ENCODE measurements around the gene RABAC1.
"Not testable (repeated sequence)": the region's sequence is repeated elsewhere in the genome, so short reads cannot be mapped to it uniquely, and the experiment has no call there.

The RABAC1 gene

DNA sequence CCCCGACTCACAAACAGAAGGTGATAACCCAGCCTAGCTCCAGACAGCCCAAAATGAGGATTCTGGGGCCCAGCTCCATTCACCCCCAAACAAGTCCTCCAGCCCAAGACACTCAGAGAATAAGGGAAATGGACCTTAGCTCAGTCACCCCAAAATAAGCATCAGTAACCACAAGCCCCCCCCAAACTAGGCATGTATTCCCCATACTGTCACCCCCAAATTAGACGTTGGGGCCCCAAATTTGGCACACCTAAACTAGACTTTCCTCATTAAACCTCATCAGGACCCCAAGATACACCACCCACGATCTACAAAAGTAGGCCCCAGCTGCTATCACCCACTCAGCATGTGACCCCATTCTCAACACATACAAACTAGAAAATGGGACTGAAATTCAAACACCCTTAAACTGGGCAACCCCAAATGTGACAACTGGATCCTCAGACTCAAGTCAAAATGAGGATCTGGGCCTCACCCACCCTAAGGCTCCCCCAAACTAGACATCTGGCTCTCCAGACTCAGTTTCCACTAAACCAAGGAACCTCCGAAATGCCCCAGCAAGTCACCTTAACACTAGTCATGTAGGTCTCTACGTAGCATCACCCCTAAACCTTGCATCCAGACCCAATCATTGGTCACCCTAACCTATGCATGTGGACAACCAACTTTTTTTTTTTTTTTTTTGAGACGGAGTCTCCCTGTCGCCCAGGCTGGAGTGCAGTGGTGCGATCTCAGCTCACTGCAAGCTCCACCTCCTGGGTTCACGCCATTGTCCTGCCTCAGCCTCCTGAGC lies 17.5 kb downstream of the RABAC1 start:
- no peak for DNase-seq

DNA sequence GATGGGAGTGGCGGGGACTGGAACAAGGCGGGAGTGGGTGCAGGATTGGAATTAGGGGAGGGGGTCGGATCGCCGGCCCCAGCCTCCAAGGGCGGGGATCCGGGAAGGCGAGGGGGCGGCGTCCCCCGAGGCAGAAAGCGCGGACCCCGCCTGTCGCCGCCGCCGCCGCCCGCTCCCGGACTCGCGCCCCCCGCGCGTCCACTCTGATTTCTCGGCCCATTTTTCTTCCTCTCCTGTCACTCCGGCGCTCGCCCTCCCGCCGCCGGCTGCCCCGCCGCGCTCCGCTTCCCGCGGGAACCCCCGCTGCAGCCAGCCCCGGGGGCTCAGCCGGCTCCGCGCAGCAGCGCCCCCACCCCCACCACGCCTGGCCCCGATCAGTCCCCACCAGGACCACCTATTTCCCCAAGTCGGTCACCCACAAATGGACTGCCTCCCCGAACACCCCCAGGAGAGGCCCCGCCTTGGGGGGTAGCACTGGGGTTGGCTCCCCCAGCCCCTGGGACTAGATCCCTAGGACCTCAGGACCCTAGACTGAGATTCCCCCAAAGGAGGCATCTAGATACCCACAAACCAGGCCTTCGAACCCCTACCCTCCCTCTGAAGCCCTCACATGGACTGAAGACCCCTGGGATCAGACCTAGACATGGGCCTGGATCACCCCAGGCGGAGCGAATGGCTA lies 18.3 kb downstream of the RABAC1 start:
- DNase-seq, result no peak

GRCh38 chr19:41939861-41940730 lies 19.0 kb downstream of the RABAC1 start:
- DNase-seq, result peak; percentile 57

DNA sequence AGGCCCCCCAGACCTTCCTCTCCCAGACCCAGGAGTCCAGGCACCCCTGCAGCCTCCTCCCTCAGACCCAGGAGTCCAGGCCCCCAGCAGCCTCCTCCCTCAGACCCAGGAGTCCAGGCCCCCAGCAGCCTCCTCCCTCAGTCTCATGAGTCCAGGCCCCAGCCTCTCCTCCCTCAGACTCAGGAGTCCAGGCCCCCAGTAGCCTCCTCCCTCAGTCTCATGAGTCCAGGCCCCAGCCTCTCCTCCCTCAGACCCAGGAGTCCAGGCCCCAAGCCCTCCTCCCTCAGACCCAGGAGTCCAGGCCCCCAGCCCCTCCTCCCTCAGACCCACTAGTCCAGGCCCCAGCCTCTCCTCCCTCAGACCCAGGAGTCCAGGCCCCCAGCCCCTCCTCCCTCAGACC lies 19.9 kb downstream of the RABAC1 start:
- not testable (repeated sequence) for DNase-seq

DNA sequence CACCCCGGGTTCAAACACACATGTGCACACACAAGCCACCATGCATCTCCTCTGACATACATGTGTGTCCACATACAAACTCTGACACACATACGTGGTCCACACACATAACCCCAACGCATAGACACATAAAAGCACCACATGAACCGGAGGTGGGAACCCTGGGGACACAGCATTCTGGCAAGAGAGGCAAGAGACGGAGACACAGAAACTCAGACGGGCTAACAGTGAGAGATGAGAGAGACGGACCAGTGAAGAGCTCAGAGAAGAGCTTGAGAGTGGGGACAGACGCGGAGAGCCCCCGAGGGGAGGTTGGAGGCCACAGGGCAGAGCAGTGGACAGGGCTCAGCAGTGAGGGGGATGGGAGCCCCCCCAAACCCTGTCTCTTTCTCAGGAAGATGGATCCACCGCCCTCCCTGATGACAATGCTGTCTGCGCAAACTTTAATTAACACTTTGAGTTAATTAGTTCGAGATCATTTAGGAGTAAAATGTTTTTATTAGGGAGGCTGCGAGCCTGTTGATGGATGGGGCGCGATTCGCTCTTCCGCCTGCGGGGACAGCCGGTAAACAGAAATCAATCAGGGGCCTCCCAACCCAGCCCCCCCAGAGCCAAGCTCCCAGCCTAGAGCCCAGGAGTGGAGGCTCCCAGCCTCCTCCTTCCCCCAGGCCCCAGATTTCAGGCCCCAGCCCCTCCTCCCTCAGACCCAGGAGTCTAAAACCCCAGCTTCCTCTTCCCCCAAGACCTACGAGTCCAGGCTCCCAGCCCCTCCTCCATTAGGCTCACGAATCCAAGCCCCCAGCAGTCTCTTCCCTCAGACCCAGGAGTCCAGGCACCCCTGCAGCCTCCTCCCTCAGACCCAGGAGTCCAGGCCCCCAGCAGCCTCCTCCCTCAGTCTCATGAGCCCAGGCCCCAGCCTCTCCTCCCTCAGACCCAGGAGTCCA lies 21.3 kb downstream of the RABAC1 start:
- DNase-seq, result no peak

- DNase-seq, result no peak
Measured at GRCh38 chr19:41936961-41937360, 22.2 kb downstream of the RABAC1 start.

- peak; percentile 73 for DNase-seq
Measured at GRCh38 chr19:41936416-41936850, 22.7 kb downstream of the RABAC1 start.

DNA sequence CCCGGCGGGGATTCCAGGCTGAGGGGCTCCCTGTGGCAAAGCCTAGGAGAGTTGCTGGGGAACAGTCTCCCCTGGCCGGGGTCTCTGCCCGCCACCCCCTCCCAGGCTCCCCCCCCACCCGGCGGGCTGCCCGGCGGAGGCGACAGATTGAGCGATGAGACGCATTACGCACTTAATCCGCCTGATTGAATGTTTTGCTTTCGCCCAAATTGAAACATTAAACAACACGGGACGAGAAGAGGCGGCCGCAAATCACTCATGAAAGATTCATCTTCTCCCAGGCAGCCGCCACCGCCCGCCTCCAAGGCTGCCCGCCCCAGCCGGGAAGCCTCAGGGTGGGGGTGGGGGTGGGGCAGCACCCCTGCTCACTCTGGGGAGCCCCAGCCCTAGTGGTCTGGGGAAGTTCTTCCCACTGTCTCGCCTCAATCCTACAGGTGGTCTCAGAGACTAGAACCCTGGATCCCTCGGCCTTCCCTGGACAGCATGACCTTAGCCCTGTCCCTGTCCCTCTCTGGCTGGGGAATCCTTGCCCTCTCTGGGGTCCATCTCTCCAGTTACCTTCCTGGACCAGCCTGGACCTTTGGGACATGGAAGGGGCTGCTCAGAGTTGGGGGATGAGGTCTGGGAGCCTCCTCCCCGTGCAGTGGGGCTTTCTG lies 23.2 kb downstream of the RABAC1 start:
- no peak for DNase-seq

GRCh38 chr19:41934849-41935374 lies 24.2 kb downstream of the RABAC1 start:
- DNase-seq, result peak; percentile 86

- no peak for DNase-seq
Measured at GRCh38 chr19:41933693-41934426, 25.3 kb downstream of the RABAC1 start.

DNA sequence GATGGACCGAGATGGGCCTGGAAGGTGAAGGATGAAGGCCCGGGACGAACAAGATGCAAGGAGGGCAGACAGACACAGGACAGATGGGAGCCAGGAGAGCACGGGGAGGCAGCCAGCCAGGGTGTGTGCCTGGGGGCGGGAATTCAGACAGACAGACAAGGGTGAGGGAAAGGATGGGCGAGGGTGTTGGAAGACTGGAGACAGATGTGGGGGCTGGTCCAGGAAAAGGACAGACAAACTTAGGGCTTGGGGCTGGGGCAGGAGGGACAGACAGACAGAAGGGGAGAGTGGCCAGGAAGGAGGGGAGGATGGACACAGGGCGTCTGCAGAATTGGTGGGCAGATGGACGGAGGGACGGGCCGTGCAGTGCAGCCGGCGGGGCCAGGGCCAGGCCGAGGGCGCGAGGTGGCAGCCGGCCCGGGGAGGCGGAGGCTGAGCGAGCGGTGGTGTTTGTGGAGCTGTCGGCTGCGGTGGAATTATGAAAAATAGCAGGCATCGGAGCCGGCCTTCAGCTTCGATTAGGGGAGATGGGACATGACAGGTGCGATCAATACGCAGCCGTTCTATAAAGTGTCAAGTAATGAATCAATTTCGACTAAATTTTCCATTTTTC lies 26.3 kb downstream of the RABAC1 start:
- DNase-seq, result no peak

DNA sequence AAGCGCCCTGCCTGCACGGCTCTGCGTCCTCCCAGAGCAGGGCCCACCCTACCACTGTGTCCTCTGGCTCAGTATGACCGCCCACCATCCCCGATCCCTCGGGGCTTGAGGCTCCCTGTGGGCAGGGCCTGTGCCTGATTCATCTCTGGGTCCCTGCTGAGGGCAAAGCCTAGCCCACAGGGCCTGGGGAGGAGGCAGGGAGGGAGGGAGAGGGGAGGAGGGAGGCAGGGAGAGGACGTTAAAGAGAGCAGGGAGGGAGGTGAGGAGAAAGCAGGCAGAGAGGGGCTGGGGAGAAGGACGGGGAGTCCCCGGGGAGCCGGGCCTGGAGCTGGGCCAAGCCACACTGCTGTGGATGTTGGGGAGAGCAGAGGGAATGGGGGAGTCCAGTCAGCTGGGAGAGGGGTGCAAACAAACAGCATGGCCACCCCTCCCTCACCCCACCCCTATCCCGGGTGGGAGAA lies 26.8 kb downstream of the RABAC1 start:
- DNase-seq, result no peak

- DNase-seq, result no peak
Measured at GRCh38 chr19:41930926-41931592, 28.1 kb downstream of the RABAC1 start.

GRCh38 chr19:41930322-41930722 lies 28.8 kb downstream of the RABAC1 start:
- no peak for DNase-seq

GRCh38 chr19:41929536-41930071 lies 29.5 kb downstream of the RABAC1 start:
- DNase-seq, result no peak

- DNase-seq, result peak; percentile 58
Measured at GRCh38 chr19:41928754-41929535, 30.2 kb downstream of the RABAC1 start.

GRCh38 chr19:41928221-41928683 lies 30.9 kb downstream of the RABAC1 start, which contains the start of gene ERFL:
ERFL (minus strand) TSS chr19:41928449; CDS start chr19:41912919, 15,530 bp downstream.
- no peak for DNase-seq

Measured in CD4-positive, alpha-beta T cell treated with Interleukin-17A for 1 hour (primary cell).